H1 (cell line): Measurements from ENCODE around the gene ANXA8. TPM values are rescaled to one million over a fixed set of nuclear protein-coding genes. Genes with fewer than 3 reads are reported as not detected.
"Not testable (repeated sequence)": the region's sequence is repeated elsewhere in the genome, so short reads cannot be mapped to it uniquely, and the experiment has no call there.

Experiments used
- CTCF ChIA-PET: fragments of 300-600 bp; sonication (Branson Sonifier 250); formaldehyde crosslinking; loops from one replicate; lab custom pipeline; 2021; ENCODE audit not compliant: partially characterized antibody; lab: Charles Lee
- POLR2A ChIA-PET: fragments of 300-600 bp; sonication (Branson Sonifier 250); formaldehyde crosslinking; loops from one replicate; lab custom pipeline; 2021; ENCODE audit warnings: inconsistent platforms; ENCODE audit not compliant: partially characterized antibody; lab: Charles Lee
- DNase-seq, 2 experiments: peaks; one replicate each; pipeline versions ENCODE4 v3.0.0 to v3.0.0-alpha.2; 2010 to 2022; ENCODE audit warnings: low spot score in 2 of 2, low read depth in 1 of 2, mixed read lengths in 1 of 2
- FAIRE-seq: peaks from 2 replicates; lab custom pipeline; 2011; peaks lifted over from hg19 to GRCh38; lab: Jason Lieb, UNC
- H2AFZ ChIP-seq: 2 replicates; pipeline ENCODE4 v1.8.1; 2012; ENCODE audit warnings: low read length, inconsistent platforms
- H2AK5ac ChIP-seq: 2 replicates; pipeline ENCODE4 v1.6.1; 2013; ENCODE audit warnings: low read depth, low read length
- H2BK120ac ChIP-seq: replicated peaks from 2 replicates; pipeline ENCODE3; 2013; ENCODE audit warnings: low read depth, low read length, inconsistent platforms
- H2BK12ac ChIP-seq: 2 replicates; pipeline ENCODE4 v1.6.1; 2013; ENCODE audit warnings: low read depth, low read length
- H2BK15ac ChIP-seq: 2 replicates; pipeline ENCODE4 v1.6.1; 2013; ENCODE audit warnings: low read length
- H2BK20ac ChIP-seq: 2 replicates; pipeline ENCODE4 v1.6.1; 2013; ENCODE audit warnings: low read length
- H2BK5ac ChIP-seq: 2 replicates; pipeline ENCODE4 v1.6.1; 2013; ENCODE audit warnings: low read depth, low read length
- H3K14ac ChIP-seq: 2 replicates; pipeline ENCODE4 v1.6.1; 2013; ENCODE audit warnings: inconsistent platforms; ENCODE audit not compliant: insufficient read length
- H3K18ac ChIP-seq: 2 replicates; pipeline ENCODE4 v1.6.1; 2013; ENCODE audit warnings: low read length; ENCODE audit errors: extremely low read depth
- H3K23ac ChIP-seq: 2 replicates; pipeline ENCODE4 v1.6.1; 2013; ENCODE audit warnings: inconsistent platforms; ENCODE audit not compliant: insufficient read length
- H3K23me2 ChIP-seq: 2 replicates; pipeline ENCODE4 v1.6.1; 2013; ENCODE audit warnings: low read depth, low read length
- H3K27ac ChIP-seq: 2 replicates; pipeline ENCODE4 v1.6.1; 2011; ENCODE audit warnings: low read depth, low read length, inconsistent platforms
- H3K27me3 ChIP-seq, 4 experiments: replicated peaks in 1 of 4; 1 replicate in 1 of 4; 2 replicates in 3 of 4; pipeline versions ENCODE4 v1.6.1 to v1.8.1; 2011 to 2013; ENCODE audit warnings: low read length in 3 of 4, mild to moderate bottlenecking in 3 of 4, inconsistent platforms in 2 of 4, mixed read lengths in 2 of 4, moderate library complexity in 1 of 4; ENCODE audit not compliant: control insufficient read depth in 3 of 4, insufficient read depth in 3 of 4; ENCODE audit errors: extremely low read depth in 1 of 4
- H3K36me3 ChIP-seq, 4 experiments: 2 replicates each; pipeline versions ENCODE4 v1.6.1 to v1.8.1; 2011 to 2013; ENCODE audit warnings: mild to moderate bottlenecking in 4 of 4, low read length in 3 of 4, moderate library complexity in 2 of 4, control low read depth in 1 of 4, inconsistent platforms in 1 of 4; ENCODE audit not compliant: insufficient read depth in 4 of 4, control insufficient read depth in 2 of 4
- H3K4ac ChIP-seq: replicated peaks from 2 replicates; pipeline ENCODE3; 2013; ENCODE audit warnings: low read length, low read depth, mixed read lengths, inconsistent platforms; ENCODE audit not compliant: insufficient read length
- H3K4me1 ChIP-seq, 4 experiments: replicated peaks in 1 of 4; 1 replicate in 1 of 4; 2 replicates in 3 of 4; pipeline versions ENCODE4 v1.6.1 to v1.8.1; 2011 to 2013; ENCODE audit warnings: low read length in 3 of 4, inconsistent platforms in 2 of 4, mixed read lengths in 1 of 4; ENCODE audit not compliant: insufficient read depth in 4 of 4, control insufficient read depth in 3 of 4
- H3K4me2 ChIP-seq, 2 experiments: 2 replicates each; pipeline versions ENCODE4 v1.6.1 to v1.8.1; 2011 to 2013; ENCODE audit warnings: low read depth in 2 of 2, low read length in 2 of 2, control low read depth in 1 of 2, inconsistent platforms in 1 of 2, mild to moderate bottlenecking in 1 of 2; ENCODE audit not compliant: insufficient read depth in 1 of 2
- H3K4me3 ChIP-seq, 4 experiments: fragments of 200-600, 300-600 bp in 1 of 4; sonication (generic), shearing (Covaris generic), sonication (Bioruptor Twin) in 1 of 4; 2 replicates each; pipeline versions ENCODE4 v1.5.1 to v1.8.1; 2011 to 2016; ENCODE audit warnings: low read length in 4 of 4, low read depth in 3 of 4, control low read depth in 2 of 4, inconsistent platforms in 2 of 4, mild to moderate bottlenecking in 2 of 4, mixed read lengths in 1 of 4, moderate library complexity in 1 of 4; ENCODE audit not compliant: insufficient read depth in 2 of 4; ENCODE audit errors: extremely low read depth in 1 of 4
- H3K56ac ChIP-seq: replicated peaks from 2 replicates; pipeline ENCODE3; 2013; ENCODE audit warnings: low read depth, mild to moderate bottlenecking, mixed read lengths, low read length, inconsistent platforms; ENCODE audit not compliant: insufficient read length
- H3K79me1 ChIP-seq: 2 replicates; pipeline ENCODE4 v1.6.1; 2013; ENCODE audit warnings: low read depth, low read length, control low read depth
- H3K79me2 ChIP-seq, 2 experiments: 2 replicates each; pipeline versions ENCODE4 v1.6.1 to v1.8.1; 2012 to 2013; ENCODE audit warnings: low read length in 2 of 2, mild to moderate bottlenecking in 2 of 2, inconsistent platforms in 1 of 2; ENCODE audit not compliant: insufficient read depth in 2 of 2, control insufficient read depth in 1 of 2
- H3K9ac ChIP-seq, 4 experiments: replicated peaks in 1 of 4; 1 replicate in 1 of 4; 2 replicates in 3 of 4; pipeline versions ENCODE4 v1.6.1 to v1.8.1; 2011 to 2013; ENCODE audit warnings: low read depth in 3 of 4, low read length in 3 of 4, control low read depth in 2 of 4, mild to moderate bottlenecking in 2 of 4, moderate library complexity in 2 of 4, inconsistent platforms in 1 of 4; ENCODE audit errors: extremely low read depth in 1 of 4
- H3K9me3 ChIP-seq, 2 experiments: 2 replicates each; pipeline versions ENCODE4 v1.6.1 to v1.8.1; 2012 to 2013; ENCODE audit warnings: mild to moderate bottlenecking in 2 of 2, moderate library complexity in 2 of 2, control low read depth in 1 of 2, inconsistent platforms in 1 of 2, low read depth in 1 of 2, low read length in 1 of 2, mixed read lengths in 1 of 2; ENCODE audit not compliant: insufficient read depth in 2 of 2
- H4K20me1 ChIP-seq, 2 experiments: replicated peaks in 1 of 2; 2 replicates each; pipeline versions ENCODE3 to v1.8.1; 2011 to 2013; ENCODE audit warnings: inconsistent platforms in 2 of 2, low read length in 2 of 2, mild to moderate bottlenecking in 1 of 2; ENCODE audit not compliant: insufficient read depth in 2 of 2, control insufficient read depth in 1 of 2
- H4K5ac ChIP-seq: 2 replicates; pipeline ENCODE4 v1.6.1; 2013; ENCODE audit warnings: low read length, low read depth, mixed read lengths, inconsistent platforms; ENCODE audit not compliant: insufficient read length
- H4K8ac ChIP-seq: 2 replicates; pipeline ENCODE4 v1.8.0; 2013; ENCODE audit warnings: mild to moderate bottlenecking, moderate library complexity, low read length, inconsistent platforms; ENCODE audit not compliant: insufficient read depth; ENCODE audit errors: extremely low read depth
- H4K91ac ChIP-seq: replicated peaks from 2 replicates; pipeline ENCODE3; 2013; ENCODE audit warnings: low read length, mixed read lengths, inconsistent platforms; ENCODE audit not compliant: insufficient read length
- WGBS, 2 experiments: shearing (Covaris generic) in 1 of 2; methylation state at CpG; one replicate each; pipeline versions ENCODE4 v1.1.6 to v1.1.7; 2013 to 2015; ENCODE audit warnings: low lambda C conversion rate in 2 of 2, mixed read lengths in 2 of 2, inconsistent platforms in 1 of 2, low coverage in 1 of 2, missing lambda C conversion rate in 1 of 2; ENCODE audit not compliant: insufficient replicate concordance in 2 of 2, insufficient coverage in 1 of 2, insufficient read length in 1 of 2; ENCODE audit errors: extremely low coverage in 1 of 2, missing lambda C conversion rate in 1 of 2; 5-methylcytosine and 5-hydroxymethylcytosine counted together
- polyA plus RNA-seq, 7 experiments: library from polyadenylated mRNA; depleted of rRNA in 3 of 7; stranded (reverse) in 5 of 7; unstranded in 2 of 7; fragments of >200 nt in 5 of 7; fragments of 200-250 nt in 2 of 7; gene quantifications; 1 replicate in 5 of 7; 2 replicates in 1 of 7; 4 replicates in 1 of 7; pipeline versions ENCODE4 v1.2.1 to v1.2.3, GENCODE V29; 2011 to 2013; ENCODE audit warnings: missing spikeins in 2 of 7, mixed read lengths in 2 of 7
- total RNA-seq: library from RNA; stranded (reverse); fragmentation: NEBNext Ultra II Directional; extraction: Animal tissue kit (Norgen Biotek cat#: 25700); gene quantifications from 2 replicates; pipeline ENCODE4 v1.2.1, GENCODE V29; 2021

ANXA8 gene
- total and polyA plus RNA-seq, 2 of the 8 experiments (the other 6 are each of a cell fraction or from before 2014, with no cell fraction given), result 0.15 TPM; not detected in 1

DNA sequence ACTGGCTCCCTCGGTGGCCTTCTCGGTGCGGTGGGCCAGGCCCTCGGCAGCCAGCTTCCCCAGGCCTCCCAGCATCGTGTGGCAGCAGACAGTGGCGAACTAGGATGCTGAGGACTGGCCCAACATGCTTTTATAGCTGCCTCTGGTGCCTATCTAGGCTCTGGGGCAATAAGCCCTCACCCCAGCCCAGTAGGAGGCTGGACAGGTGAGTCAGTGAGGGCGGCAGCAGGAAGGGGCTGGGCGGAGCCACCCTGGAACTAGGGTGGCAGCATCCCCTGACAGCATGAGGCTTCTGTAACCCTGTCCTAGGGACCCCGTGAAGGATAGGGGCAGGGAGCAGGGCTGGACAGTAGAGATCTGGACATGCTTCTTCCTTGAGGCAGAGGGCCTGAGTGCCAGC is 7.7 kb upstream of the ANXA8 start, which contains the start of gene FAM25G:
TSS of gene FAM25G (minus strand) at position 101 of the 400 bp plus-strand sequence. CDS start at position 75, 26 bp downstream.
- H3K9me3 ChIP-seq, H3K9ac ChIP-seq, H2BK5ac ChIP-seq, H3K27me3 ChIP-seq, H4K20me1 ChIP-seq, H3K4me1 ChIP-seq, H4K5ac ChIP-seq, CTCF ChIA-PET, H2AFZ ChIP-seq, H2BK15ac ChIP-seq, H3K18ac ChIP-seq, H3K36me3 ChIP-seq, H4K8ac ChIP-seq, H3K4me3 ChIP-seq, DNase-seq, H3K79me2 ChIP-seq, FAIRE-seq, H3K27ac ChIP-seq, H3K4ac ChIP-seq, H3K79me1 ChIP-seq, H3K4me2 ChIP-seq, H2BK20ac ChIP-seq, H3K56ac ChIP-seq, H3K23ac ChIP-seq, H4K91ac ChIP-seq, H2BK120ac ChIP-seq, H2AK5ac ChIP-seq, POLR2A ChIA-PET, H3K14ac ChIP-seq, H3K23me2 ChIP-seq, H2BK12ac ChIP-seq: not testable (repeated sequence)
- WGBS, 2 experiments, result no CpG with 5 or more reads among the region's 9 CpGs

DNA sequence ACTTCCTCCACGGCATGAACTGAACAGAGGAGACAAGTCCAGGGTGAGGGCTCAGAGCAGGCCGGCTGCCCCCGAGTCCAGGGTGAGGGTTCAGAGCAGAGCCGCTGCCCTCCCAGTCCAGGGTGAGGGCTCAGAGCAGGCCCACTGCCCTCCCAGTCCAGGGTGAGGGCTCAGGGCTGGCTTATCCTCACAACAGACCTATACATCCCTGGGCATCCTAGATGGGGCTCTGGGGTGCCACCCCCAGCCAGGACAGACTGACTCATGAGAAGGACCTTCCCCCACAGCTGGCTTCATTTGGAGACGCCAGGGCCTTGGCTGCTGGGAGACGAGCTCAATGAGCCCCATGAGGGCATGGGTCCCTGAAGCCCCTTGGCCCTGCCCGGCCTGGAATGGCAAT is 5.7 kb upstream of the ANXA8 start:
- H2BK20ac ChIP-seq, H3K23ac ChIP-seq, H2BK5ac ChIP-seq, H3K9ac ChIP-seq, H3K56ac ChIP-seq, POLR2A ChIA-PET, H3K23me2 ChIP-seq, H2BK120ac ChIP-seq, H3K4me1 ChIP-seq, H4K20me1 ChIP-seq, H4K5ac ChIP-seq, H3K14ac ChIP-seq, H2BK12ac ChIP-seq, H3K4ac ChIP-seq, H3K36me3 ChIP-seq, DNase-seq, H2AK5ac ChIP-seq, H3K9me3 ChIP-seq, CTCF ChIA-PET, FAIRE-seq, H3K27me3 ChIP-seq, H2BK15ac ChIP-seq, H3K79me2 ChIP-seq, H3K4me3 ChIP-seq, H3K18ac ChIP-seq, H4K91ac ChIP-seq, H3K27ac ChIP-seq, H3K79me1 ChIP-seq, H4K8ac ChIP-seq, H3K4me2 ChIP-seq, H2AFZ ChIP-seq: not testable (repeated sequence)
- WGBS, 2 experiments, result 93% methylated on average over 2 of the region's 7 CpGs; no CpG with 5 or more reads in 1 of the 2 experiments
